Measurements from ENCODE around the gene PLCG1.
A peak's percentile ranks its signal among the peaks of the same experiment; 100 is the strongest.

PLCG1 gene

GRCh38 chr20:41142919-41143318 is 5.6 kb downstream of the PLCG1 start:
- TF ChIP-seq SIN3A (IDR thresholded peaks at IDR 0.05; ENCODE audit: borderline replicate concordance, insufficient read depth, low read length) (no peak), TAF1 (IDR thresholded peaks at IDR 0.05; ENCODE audit: borderline replicate concordance, insufficient read depth, low read length) (no peak), FOXP2 (optimal IDR thresholded peaks at IDR 0.05; ENCODE audit: borderline replicate concordance, extremely low read depth, extremely low read length, insufficient read depth) (no peak), REST (IDR thresholded peaks at IDR 0.05; ENCODE audit: insufficient read depth in 1 of 2, low read depth in 2 of 2, low read length in 2 of 2) (no peak), POLR2AphosphoS5 (IDR thresholded peaks at IDR 0.05; ENCODE audit: low read depth, low read length) (no peak)

- TF ChIP-seq FOXP2 (optimal IDR thresholded peaks at IDR 0.05; ENCODE audit: borderline replicate concordance, extremely low read depth, extremely low read length, insufficient read depth), result no peak
Measured at GRCh38 chr20:41143354-41143753, 6.0 kb downstream of the PLCG1 start.

- no peak for TF ChIP-seq POLR2AphosphoS5 (IDR thresholded peaks at IDR 0.05; ENCODE audit: low read depth, low read length)
- no peak for TF ChIP-seq SIN3A (IDR thresholded peaks at IDR 0.05; ENCODE audit: borderline replicate concordance, insufficient read depth, low read length)
- TF ChIP-seq TAF1 (IDR thresholded peaks at IDR 0.05; ENCODE audit: borderline replicate concordance, insufficient read depth, low read length), result no peak
- no peak for TF ChIP-seq FOXP2 (optimal IDR thresholded peaks at IDR 0.05; ENCODE audit: borderline replicate concordance, extremely low read depth, extremely low read length, insufficient read depth)
- no peak for TF ChIP-seq REST (IDR thresholded peaks at IDR 0.05; ENCODE audit: insufficient read depth in 1 of 2, low read depth in 2 of 2, low read length in 2 of 2)
Measured at GRCh38 chr20:41145317-41145716, 8.0 kb downstream of the PLCG1 start.

- TF ChIP-seq FOXP2 (optimal IDR thresholded peaks at IDR 0.05; ENCODE audit: borderline replicate concordance, extremely low read depth, extremely low read length, insufficient read depth), result peak; percentile 72
- no peak for TF ChIP-seq TAF1 (IDR thresholded peaks at IDR 0.05; ENCODE audit: borderline replicate concordance, insufficient read depth, low read length)
- TF ChIP-seq REST (IDR thresholded peaks at IDR 0.05; ENCODE audit: insufficient read depth in 1 of 2, low read depth in 2 of 2, low read length in 2 of 2), result no peak
Measured at GRCh38 chr20:41145821-41146620, 8.7 kb downstream of the PLCG1 start.

GRCh38 chr20:41147767-41148191 is 10.4 kb downstream of the PLCG1 start:
- TF ChIP-seq FOXP2 (optimal IDR thresholded peaks at IDR 0.05; ENCODE audit: borderline replicate concordance, extremely low read depth, extremely low read length, insufficient read depth) (no peak), POLR2AphosphoS5 (IDR thresholded peaks at IDR 0.05; ENCODE audit: low read depth, low read length) (no peak), REST (IDR thresholded peaks at IDR 0.05; ENCODE audit: insufficient read depth in 1 of 2, low read depth in 2 of 2, low read length in 2 of 2) (no peak), TAF1 (IDR thresholded peaks at IDR 0.05; ENCODE audit: borderline replicate concordance, insufficient read depth, low read length) (no peak), SIN3A (IDR thresholded peaks at IDR 0.05; ENCODE audit: borderline replicate concordance, insufficient read depth, low read length) (no peak)
